Sigmoid colon (tissue), 4 donors: ENCODE measurements around the gene ZNF133.

Source experiments
- CTCF ChIP-seq, 4 experiments: fragments of 450-650 bp in 3 of 4; fragments of 200-600 bp in 1 of 4; IDR thresholded peaks; one replicate each; pipeline ENCODE4 v1.5.1; 2016 to 2019; ENCODE audit warnings: antibody characterized with exemption in 4 of 4, mild to moderate bottlenecking in 3 of 4, moderate library complexity in 2 of 4
- POLR2AphosphoS5 ChIP-seq, 4 donors: sonication (generic); formaldehyde crosslinking; IDR thresholded peaks; one replicate each; pipeline ENCODE4 v1.6.1; 2017; ENCODE audit warnings: antibody characterized with exemption in 4 of 4

GRCh38 chr20:18310051-18310450 is 21.7 kb downstream of the ZNF133 start:
- TF ChIP-seq POLR2AphosphoS5 (IDR thresholded peaks at IDR 0.05): no peak
- no peak for TF ChIP-seq CTCF (IDR thresholded peaks at IDR 0.05)
